Measurements from ENCODE around the gene ADIPOQ.
"Not testable (repeated sequence)": the region's sequence is repeated elsewhere in the genome, so short reads cannot be mapped to it uniquely, and the experiment has no call there.

ADIPOQ gene

DNA sequence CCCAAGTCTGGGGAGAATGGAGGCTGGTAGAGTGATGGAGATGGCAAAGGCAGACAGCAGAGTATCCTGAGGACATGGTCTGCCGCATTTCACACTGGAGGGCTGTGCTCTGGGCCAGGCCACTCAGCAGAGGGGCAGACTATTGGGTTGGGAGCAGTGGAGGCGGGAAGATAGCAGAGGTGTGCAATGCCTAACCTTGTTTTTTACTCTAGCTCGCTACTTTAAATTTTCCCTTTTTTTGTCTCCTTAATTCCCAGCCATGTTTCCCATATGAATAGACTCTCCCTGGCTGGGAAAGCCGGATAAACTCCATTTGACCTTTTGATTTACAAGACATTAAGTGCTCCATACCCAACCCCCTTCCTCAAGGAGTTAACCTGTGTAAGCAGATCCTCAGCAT is 54.4 kb downstream of the ADIPOQ start:
- DNase-seq (ENCODE audit: low read depth in 2 of 2) = no peak
- TF ChIP-seq, protein P1, sequence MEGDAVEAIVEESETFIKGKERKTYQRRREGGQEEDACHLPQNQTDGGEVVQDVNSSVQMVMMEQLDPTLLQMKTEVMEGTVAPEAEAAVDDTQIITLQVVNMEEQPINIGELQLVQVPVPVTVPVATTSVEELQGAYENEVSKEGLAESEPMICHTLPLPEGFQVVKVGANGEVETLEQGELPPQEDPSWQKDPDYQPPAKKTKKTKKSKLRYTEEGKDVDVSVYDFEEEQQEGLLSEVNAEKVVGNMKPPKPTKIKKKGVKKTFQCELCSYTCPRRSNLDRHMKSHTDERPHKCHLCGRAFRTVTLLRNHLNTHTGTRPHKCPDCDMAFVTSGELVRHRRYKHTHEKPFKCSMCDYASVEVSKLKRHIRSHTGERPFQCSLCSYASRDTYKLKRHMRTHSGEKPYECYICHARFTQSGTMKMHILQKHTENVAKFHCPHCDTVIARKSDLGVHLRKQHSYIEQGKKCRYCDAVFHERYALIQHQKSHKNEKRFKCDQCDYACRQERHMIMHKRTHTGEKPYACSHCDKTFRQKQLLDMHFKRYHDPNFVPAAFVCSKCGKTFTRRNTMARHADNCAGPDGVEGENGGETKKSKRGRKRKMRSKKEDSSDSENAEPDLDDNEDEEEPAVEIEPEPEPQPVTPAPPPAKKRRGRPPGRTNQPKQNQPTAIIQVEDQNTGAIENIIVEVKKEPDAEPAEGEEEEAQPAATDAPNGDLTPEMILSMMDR (IDR thresholded peaks at IDR 0.05; ENCODE audit: low read depth, low read length) = no peak
- H3K4me3 ChIP-seq (replicated peaks in 1 of 2; ENCODE audit: low read depth in 2 of 2, low read length in 2 of 2) = no peak overlapping the region

DNA sequence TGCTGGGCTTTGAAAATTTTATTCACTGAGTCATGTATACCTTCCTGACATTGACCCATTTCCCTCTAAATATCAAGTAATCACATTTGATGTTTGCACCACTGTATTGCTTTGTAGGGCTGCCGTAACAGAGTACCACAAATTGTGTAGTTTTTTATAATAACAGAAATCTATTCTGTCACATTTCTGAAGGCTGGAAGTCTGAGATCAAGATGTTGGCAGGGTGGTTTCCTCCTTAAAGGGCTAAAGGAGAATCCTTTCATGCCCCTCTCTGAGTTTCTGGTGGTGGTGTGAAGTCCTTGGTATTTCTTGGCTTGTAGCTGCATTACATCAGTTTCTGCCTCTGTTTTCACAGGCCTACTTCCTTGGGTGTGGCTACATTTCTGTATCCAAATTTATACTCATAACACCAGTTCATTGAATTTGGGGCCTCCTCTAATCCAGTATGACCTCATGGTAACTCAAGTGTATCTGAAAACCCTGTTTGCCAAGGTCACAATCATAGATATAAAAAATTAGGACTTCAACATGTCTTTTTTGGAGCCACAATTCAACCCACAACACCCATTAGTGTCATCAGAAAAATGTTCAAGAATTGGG is 58.7 kb downstream of the ADIPOQ start:
- TF ChIP-seq, protein P1 (IDR thresholded peaks at IDR 0.05; ENCODE audit: low read depth, low read length) = no peak
- peak; percentile 37 to 55 for DNase-seq (ENCODE audit: low read depth in 2 of 2)
- H3K4me3 ChIP-seq (replicated peaks in 1 of 2; ENCODE audit: low read depth in 2 of 2, low read length in 2 of 2) = no peak overlapping the region

DNA sequence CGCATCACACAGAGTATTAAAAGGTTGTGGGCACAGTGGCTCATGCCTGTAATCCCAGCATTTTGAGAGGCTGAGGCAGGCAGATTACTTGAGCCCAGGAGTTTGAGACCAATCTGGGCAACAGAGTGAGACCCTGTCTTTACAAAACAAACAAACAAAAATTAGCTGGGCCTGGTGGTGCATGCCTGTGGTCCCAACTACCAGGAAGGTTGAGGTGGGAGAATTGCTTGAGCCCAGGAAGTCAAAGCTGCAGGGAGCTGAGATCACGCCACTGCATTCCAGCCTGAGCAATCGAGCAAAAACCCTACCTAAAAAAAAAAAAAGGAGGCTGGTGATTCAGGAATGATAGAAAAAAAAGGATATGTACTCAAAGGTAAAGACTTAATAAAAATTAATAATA is 59.6 kb downstream of the ADIPOQ start:
- H3K4me3 ChIP-seq (replicated peaks in 1 of 2; ENCODE audit: low read depth in 2 of 2, low read length in 2 of 2) = no peak overlapping the region
- TF ChIP-seq, protein P1 (IDR thresholded peaks at IDR 0.05; ENCODE audit: low read depth, low read length) = no peak
- no peak for DNase-seq (ENCODE audit: low read depth in 2 of 2)

DNA sequence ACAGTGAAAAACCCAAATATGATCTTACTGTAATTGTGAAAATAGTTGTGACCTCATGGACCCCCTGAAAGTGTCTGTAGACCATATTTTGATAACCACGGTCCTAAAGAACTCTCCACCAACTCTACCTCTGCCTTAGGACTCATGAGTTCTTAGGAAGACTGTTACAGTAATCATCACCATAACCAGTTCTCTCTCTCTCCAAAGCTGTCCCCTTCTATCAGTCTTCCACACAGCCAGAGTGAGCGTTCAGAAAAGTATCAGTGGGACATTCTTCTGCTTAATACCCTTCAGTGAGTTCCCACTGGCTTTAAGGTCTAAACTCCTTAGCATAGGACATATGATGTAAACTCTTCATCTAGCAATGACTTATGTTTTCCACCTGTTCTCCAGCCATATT is 60.2 kb downstream of the ADIPOQ start:
- no peak for DNase-seq (ENCODE audit: low read depth in 2 of 2)
- TF ChIP-seq, protein P1 (IDR thresholded peaks at IDR 0.05; ENCODE audit: low read depth, low read length) = no peak
- no peak overlapping the region for H3K4me3 ChIP-seq (replicated peaks in 1 of 2; ENCODE audit: low read depth in 2 of 2, low read length in 2 of 2)

DNA sequence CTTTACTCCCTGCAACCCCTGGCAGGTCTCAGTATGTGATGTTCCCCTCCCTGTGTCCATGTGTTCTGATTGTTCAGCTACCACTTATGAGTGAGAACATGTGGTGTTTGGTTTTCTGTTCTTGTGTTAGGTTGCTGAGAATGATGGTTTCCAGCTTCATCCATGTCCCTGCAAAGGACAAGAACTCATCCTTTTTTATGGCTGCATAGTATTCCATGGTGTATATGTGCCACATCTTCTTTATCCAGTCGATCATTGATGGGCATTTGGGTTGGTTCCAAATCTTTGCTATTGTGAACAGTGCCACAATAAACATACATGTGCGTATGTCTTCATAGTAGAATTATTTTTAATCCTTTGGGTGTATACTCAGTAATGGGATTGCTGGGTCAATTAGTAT is 61.2 kb downstream of the ADIPOQ start:
- not testable (repeated sequence) for H3K4me3 ChIP-seq (replicated peaks in 1 of 2; ENCODE audit: low read depth in 2 of 2, low read length in 2 of 2); DNase-seq (ENCODE audit: low read depth in 2 of 2)

DNA sequence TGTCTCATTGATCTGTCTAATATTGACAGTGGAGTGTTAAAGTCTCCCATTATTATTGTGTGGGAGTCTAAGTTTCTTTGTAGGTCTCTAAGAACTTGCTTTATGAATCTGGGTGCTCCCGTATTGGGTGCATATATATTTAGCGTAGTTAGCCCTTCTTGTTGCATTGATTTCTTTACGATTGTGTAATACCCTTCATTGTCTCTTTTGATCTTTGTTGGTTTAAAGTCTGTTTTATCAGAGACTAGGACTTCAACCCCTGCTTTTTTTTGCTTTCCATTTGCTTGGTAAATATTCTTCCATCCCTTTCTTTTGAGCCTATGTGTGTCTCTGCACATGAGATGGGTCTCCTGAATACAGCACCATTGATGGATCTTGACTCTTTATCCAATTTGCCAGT is 64.6 kb downstream of the ADIPOQ start:
- not testable (repeated sequence) for H3K4me3 ChIP-seq (replicated peaks in 1 of 2; ENCODE audit: low read depth in 2 of 2, low read length in 2 of 2); DNase-seq (ENCODE audit: low read depth in 2 of 2)

Data from cardiac fibroblast (primary cell).